GM18499 (cell line): ENCODE measurements around the gene OR51G1.
"Not testable (repeated sequence)": the region's sequence is repeated elsewhere in the genome, so short reads cannot be mapped to it uniquely, and the experiment has no call there.

Source experiments
- ATAC-seq: cut with Tn5 transposase; IDR thresholded peaks from one replicate; pipeline ENCODE4 v1.9.1; 2021; ENCODE audit warnings: moderate number of reproducible peaks; ENCODE audit not compliant: insufficient read depth, unreplicated experiment

Gene OR51G1, protein sequence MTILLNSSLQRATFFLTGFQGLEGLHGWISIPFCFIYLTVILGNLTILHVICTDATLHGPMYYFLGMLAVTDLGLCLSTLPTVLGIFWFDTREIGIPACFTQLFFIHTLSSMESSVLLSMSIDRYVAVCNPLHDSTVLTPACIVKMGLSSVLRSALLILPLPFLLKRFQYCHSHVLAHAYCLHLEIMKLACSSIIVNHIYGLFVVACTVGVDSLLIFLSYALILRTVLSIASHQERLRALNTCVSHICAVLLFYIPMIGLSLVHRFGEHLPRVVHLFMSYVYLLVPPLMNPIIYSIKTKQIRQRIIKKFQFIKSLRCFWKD

GRCh38 chr11:4924239-4924638 is at the start of gene OR51G1:
Gene OR51G1 (minus strand): TSS chr11:4924339. CDS start chr11:4924339, 0 bp downstream.
- no peak for ATAC-seq

DNA sequence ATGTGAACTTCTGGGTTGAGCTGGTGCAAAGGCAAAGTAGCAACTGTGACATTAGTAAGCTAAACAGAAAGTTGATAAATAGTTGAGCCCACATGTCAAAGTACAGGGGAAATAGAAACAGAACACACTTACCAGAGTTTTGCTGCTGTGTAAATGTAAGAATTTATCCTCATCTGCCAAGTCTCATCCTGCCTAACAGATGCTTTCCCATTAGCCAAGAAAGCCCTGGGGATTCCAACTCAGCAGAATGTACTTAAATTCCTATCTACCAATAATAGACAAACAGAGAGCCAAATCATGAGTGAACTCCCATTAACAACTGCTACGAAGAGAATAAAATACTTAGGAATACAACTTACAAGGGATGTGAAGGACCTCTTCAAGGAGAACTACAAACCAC is 38.7 kb upstream of the OR51G1 start:
- ATAC-seq = no peak

- no peak for ATAC-seq
Observed at GRCh38 chr11:4960877-4961276, 36.7 kb upstream of the OR51G1 start.

- no peak for ATAC-seq
Observed at GRCh38 chr11:4957396-4957795, 33.3 kb upstream of the OR51G1 start.

DNA sequence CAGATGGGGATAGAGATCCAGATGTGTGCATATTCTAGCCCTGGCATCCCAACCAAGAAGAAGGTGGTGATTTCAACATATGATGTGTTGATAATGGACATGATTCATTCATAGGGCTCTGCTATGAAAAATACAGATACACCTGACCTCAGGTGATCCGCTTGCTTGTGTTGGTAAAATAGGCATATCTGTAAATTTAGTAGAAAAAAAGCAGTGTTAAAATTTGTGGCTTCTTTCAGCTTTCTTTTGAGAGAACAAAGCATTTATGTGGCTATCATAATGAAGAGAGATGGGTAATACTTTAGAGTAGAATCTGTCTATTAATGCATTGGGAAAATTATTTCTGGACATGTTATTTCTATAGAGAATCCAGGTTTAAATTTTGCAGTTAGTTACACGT is 31.5 kb upstream of the OR51G1 start, which contains the start of gene OR51A2:
Gene OR51A2 (minus strand): TSS at position 101 of the 400 bp plus-strand sequence. CDS start 0 bp downstream, at position 101.
- not testable (repeated sequence) for ATAC-seq

DNA sequence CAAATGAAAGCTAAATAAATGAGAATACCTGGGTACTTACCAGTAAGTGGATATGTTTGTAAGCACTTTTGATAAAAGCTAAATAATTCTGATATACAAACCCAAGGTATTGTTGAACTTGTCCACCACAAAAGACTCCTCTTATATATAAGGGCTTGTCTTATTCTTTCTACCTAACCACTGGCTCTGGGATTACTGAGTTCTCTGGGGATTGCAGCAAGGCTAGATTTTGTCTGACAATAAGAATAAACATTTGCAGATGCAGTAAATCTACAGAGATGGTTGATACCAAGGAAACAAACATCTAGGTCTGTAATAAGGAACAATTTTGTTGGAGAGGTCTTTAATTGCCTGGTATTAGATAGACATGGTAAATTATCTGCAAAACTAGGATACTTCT is 23.4 kb upstream of the OR51G1 start, which contains the start of gene OR51A4:
Gene OR51A4 (minus strand): TSS at position 101 of the 400 bp plus-strand sequence. CDS start 505 bp downstream, outside the sequence.
- ATAC-seq = no peak

DNA sequence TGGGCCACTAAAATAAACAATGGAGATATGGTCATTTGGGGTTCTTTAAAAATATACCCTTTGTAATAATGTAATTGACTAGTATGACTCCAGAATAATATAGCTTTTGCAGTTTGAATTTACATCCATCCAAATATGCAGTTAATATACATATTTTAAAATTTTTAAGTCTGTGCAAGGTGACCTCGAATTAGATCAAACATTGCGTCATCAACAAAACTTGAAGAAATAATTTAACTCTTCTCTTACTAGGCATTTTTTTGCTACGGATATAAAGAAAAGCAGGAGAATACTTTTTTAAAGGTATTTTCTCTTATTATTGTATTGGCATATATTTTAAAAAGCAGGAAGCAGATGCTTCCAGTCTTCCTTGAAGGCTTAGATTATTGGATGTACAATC is 12.6 kb upstream of the OR51G1 start:
- ATAC-seq = no peak

- ATAC-seq = no peak
Observed at GRCh38 chr11:4932751-4933150, 8.6 kb upstream of the OR51G1 start.

DNA sequence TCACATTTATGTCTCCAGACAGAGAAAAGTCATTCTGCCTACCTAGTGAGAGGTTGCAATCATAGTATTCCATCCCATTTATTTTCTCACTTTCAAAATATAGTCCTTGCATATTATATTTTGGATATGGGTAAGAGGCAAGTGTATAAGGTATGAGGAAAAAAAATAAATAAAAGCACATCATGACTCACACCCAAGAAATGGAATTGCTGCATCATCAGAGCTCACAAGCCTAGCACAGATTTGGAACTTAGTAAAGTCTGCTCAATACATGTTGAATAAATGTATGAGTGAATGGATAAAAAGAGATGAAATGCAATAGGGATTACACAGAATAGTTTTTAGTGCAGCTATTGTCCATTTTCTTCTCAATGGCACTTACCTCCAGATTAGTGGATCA is 2.5 kb upstream of the OR51G1 start:
- ATAC-seq = no peak

GRCh38 chr11:4922304-4922703 is 1.8 kb downstream of the OR51G1 start:
- no peak for ATAC-seq

DNA sequence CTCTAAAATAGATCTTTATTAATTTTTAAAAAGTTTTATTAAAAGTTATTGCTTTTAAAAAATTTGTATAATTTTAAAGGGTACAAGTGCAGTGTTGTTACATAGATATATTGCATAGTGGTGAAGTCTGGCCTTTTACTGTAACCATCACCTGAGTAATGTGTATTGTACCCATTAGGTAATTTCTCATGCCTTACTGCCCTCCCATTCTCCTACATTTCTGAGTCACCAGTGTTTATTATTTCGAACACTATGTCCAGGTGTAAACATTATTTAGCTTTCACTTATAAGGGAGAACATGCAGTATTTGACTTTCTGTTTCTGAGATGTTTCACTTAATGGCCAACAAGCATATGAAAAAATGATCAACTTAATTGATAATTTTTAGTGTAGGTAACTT is 2.3 kb downstream of the OR51G1 start:
- ATAC-seq = no peak

- no peak for ATAC-seq
Observed at GRCh38 chr11:4919250-4919649, 4.9 kb downstream of the OR51G1 start, which contains the start of gene OR51G2. Gene OR51G2 (minus strand): TSS chr11:4919350. CDS start chr11:4915663, 3,687 bp downstream.

- ATAC-seq = no peak
Observed at GRCh38 chr11:4916581-4916980, 7.6 kb downstream of the OR51G1 start.

- ATAC-seq = no peak
Observed at GRCh38 chr11:4903484-4903883, 20.7 kb downstream of the OR51G1 start, which contains the start of gene OR51A7. Gene OR51A7 (plus strand): TSS chr11:4903783. CDS start chr11:4907370, 3,587 bp downstream.

GRCh38 chr11:4891996-4892640 is 32.0 kb downstream of the OR51G1 start:
- ATAC-seq = no peak

GRCh38 chr11:4890279-4890678 is 33.9 kb downstream of the OR51G1 start:
- ATAC-seq = no peak

- ATAC-seq = no peak
Observed at GRCh38 chr11:4887591-4887990, 36.5 kb downstream of the OR51G1 start.

- no peak for ATAC-seq
Observed at GRCh38 chr11:4886186-4886585, 38.0 kb downstream of the OR51G1 start.

DNA sequence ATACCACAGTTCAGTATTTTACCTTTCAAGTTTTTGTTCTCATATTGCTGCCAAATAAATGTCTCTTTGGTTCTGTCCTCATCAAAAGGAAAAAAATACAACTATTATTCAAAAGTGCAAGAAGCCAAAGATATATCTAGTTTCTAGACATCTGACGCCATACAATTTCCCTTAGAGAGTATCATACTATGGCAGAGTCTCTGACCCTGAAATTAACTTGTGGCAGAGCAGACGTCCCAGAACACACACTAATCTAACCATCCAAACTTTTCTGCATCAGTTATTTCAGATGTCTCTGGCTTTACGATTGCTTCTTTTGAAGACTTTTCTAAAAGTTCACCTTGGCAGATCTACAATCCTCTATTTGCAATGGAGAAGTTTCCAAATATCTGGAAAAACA is 39.8 kb downstream of the OR51G1 start:
- no peak for ATAC-seq

DNA sequence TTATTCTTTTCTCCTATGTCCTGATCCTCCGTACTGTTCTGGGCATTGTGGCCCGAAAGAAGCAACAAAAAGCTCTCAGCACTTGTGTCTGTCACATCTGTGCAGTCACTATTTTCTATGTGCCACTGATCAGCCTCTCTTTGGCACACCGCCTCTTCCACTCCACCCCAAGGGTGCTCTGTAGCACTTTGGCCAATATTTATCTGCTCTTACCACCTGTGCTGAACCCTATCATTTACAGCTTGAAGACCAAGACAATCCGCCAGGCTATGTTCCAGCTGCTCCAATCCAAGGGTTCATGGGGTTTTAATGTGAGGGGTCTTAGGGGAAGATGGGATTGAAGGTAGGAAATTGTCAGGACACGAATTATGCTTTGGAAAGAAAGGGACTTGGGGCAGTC is 41.6 kb downstream of the OR51G1 start:
- ATAC-seq = no peak

DNA sequence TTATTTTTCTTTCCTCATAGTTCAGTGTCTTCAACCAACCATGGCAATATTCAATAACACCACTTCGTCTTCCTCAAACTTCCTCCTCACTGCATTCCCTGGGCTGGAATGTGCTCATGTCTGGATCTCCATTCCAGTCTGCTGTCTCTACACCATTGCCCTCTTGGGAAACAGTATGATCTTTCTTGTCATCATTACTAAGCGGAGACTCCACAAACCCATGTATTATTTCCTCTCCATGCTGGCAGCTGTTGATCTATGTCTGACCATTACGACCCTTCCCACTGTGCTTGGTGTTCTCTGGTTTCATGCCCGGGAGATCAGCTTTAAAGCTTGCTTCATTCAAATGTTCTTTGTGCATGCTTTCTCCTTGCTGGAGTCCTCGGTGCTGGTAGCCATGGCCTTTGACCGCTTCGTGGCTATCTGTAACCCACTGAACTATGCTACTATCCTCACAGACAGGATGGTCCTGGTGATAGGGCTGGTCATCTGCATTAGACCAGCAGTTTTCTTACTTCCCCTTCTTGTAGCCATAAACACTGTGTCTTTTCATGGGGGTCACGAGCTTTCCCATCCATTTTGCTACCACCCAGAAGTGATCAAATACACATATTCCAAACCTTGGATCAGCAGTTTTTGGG is 42.2 kb downstream of the OR51G1 start, which contains the start of gene OR51T1:
Gene OR51T1 (plus strand): TSS at position 41 of the 641 bp plus-strand sequence. CDS start 0 bp downstream, at position 41.
- no peak for ATAC-seq
